Activated CD8-positive, alpha-beta memory T cell treated with anti-CD3 and anti-CD28 coated beads for 36 hours (primary cell): ENCODE measurements around the gene PIK3R6. TPM values are rescaled to one million over a fixed set of nuclear protein-coding genes. Genes with fewer than 3 reads are reported as not detected.
"Not testable (repeated sequence)": the region's sequence is repeated elsewhere in the genome, so short reads cannot be mapped to it uniquely, and the experiment has no call there.

ENCODE experiments used
- CTCF ChIA-PET: fragments of 350-600 bp; sonication (Branson Sonifier 250); formaldehyde crosslinking; loops from one replicate; lab custom pipeline; 2021; ENCODE audit warnings: antibody characterized with exemption; lab: Charles Lee
- POLR2A ChIA-PET: fragments of 350-600 bp; sonication (Branson Sonifier 250); formaldehyde crosslinking; loops from one replicate; lab custom pipeline; 2021; ENCODE audit warnings: antibody characterized with exemption; lab: Charles Lee
- total RNA-seq, 2 experiments: library from RNA; stranded (reverse); gene quantifications; one replicate each; pipeline ENCODE4 v1.2.3, GENCODE V29; 2021

The PIK3R6 gene
- total RNA-seq, 2 experiments from 2014 or later, result 0.30 to 0.46 TPM

- POLR2A ChIA-PET, result no interaction called here
- CTCF ChIA-PET, result interaction anchor here (1.1 to 1.2 kb wide), 2 partner anchors 29 to 133 kb away, joined by 3 to 4 read pairs; no protein-coding TSS in a partner anchor
These were observed 2.1 kb downstream of the PIK3R6 start for GRCh38 chr17:8865385-8865784.

DNA sequence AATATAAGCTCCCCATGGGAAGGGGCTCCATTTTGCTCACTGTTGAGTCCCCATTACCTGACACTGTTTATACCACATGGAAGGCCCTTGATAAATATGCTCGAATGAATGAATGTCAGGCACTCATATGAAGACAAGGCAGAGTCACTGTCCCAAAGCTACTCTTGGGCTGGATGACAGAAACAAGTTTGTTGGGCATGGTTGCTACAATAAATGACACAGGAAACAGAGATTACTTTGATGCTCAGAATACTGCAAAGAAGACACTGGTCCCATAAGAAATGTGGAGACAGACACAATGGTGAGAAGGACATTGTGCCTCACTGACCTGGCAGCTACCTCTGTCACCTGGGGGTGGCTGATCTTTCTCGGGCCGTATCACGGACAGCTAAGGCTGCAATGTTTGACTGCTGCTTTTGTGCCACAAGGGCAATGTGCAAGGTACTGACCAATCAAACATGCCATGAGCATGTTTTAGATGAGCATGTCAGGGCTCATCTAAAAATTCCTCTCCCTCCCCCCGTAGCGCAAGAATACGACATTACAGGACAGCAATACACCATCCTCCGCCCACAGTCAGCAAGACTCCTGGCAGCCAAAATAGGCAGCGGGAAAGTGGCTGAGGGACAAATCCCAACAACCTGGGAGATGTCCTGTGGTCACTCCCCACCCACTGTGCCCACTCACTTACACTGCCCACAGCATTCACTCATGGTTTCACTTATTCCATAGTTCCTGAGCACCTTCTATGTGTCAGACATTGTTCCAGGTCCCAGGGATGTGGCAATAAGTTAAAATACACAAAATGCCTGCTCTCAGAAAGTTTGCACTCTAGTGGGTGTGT is 5.0 kb downstream of the PIK3R6 start:
- ChIA-PET CTCF (interaction anchor here (0.5 kb wide), 1 partner anchor 9 kb away, joined by 3 read pairs; no protein-coding TSS in a partner anchor), POLR2A (no interaction called here)

DNA sequence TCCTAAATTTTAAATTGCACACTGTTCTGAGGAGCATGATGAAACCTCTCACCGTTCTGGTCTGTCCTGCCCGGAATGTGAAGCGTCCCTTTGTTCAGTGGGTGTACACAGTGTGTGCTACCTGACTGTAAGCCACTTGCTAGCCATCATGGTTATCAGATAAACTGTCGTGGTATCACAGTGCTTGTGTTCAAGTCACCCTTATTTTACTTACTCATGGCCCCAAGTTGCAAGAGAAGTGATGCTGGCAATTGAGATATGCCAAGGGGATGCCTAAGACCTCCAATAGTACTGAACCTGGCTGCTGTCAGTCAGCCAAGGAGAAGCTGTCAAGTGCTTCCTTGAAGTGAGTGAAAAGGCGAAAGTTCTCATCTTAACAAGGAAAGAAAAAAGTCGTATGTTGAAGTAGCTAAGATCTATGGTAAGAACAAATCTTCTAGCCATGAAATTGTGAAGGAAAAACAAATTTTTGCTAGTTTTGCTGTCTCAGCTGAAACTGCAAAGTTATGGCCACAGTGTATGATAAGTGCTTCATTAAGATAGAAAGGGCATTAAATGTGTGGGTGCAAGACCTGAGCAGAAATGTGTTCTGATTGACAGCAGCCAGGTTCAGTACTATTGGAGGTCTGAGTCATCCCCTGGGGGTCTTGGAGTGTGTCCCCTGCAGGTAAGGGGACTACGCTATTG is 5.8 kb downstream of the PIK3R6 start:
- ChIA-PET CTCF (interaction anchor here (0.5 kb wide), 1 partner anchor 8 kb away, joined by 3 read pairs; no protein-coding TSS in a partner anchor), POLR2A (no interaction called here)

- CTCF ChIA-PET, result no interaction called here
- POLR2A ChIA-PET, result no interaction called here
These were observed 7.6 kb downstream of the PIK3R6 start for GRCh38 chr17:8859804-8860430.

DNA sequence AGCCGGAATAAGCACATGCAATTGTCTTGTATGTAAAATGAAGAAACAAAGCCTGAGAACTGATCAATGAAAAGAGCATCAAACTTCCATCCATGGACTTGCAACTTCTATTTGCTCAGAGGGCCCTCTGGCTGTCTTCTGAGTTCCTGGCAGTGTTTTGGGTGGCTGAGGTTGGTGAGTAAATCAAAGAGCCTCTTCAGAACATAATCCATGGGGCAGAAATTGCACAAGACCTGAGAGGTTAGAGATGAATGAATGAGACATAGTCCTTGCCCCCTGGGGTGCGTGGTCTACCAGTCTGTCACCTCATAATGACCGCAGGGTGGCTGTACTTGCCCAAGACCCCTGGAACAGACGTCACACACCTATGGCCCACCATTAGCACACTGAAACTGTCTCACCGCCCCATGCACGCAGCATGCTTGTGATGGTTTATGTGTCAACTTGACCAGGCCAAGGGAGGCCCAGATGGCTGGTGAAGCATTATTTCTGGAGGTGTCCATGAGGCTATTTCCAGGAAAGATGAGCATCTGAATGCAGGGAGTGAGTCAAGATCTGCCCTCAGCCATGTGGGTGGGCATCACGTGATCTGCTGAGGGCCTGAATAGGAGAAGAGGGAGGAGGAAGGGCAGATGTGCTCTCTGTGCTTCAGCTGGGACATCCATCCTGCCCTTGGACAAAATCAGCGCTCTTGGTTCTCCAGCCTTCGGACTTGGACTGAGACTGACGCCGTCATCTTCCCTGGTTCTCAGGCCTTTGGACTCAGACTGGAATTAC is 8.3 kb downstream of the PIK3R6 start:
- POLR2A ChIA-PET, result no interaction called here
- CTCF ChIA-PET, result interaction anchor here (0.9 to 1.2 kb wide), 3 partner anchors 8 to 36 kb away, joined by 3 to 6 read pairs (median 5); partner anchors contain the start of gene PIK3R6

DNA sequence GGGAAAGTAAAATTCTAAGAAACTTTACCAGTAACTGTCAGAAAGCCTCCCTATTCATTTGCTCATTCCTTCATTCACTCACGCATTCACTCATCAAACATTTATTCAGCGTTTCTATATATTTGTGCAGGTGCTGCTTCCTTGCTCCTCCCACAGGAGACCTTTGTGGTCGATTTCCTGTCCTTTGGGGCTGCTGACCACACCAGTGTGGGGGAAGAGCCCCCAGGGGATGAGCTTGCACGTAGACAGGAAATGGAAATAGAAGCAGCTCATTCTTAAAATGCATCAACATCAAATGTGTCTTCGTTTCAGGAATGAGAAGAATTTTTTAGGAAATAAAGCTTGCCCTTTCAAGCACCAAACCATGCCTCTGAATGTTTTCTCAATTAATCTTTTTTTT is 9.6 kb downstream of the PIK3R6 start:
- POLR2A ChIA-PET, result interaction anchor here (0.6 to 0.7 kb wide), 6 partner anchors 11 to 416 kb away, joined by 4 to 11 read pairs (median 8); no protein-coding TSS in a partner anchor
- CTCF ChIA-PET, result interaction anchor here (0.6 to 1.2 kb wide), 8 partner anchors 9 to 146 kb away, joined by 3 to 6 read pairs (median 4); partner anchors contain the start of gene PIK3R6

DNA sequence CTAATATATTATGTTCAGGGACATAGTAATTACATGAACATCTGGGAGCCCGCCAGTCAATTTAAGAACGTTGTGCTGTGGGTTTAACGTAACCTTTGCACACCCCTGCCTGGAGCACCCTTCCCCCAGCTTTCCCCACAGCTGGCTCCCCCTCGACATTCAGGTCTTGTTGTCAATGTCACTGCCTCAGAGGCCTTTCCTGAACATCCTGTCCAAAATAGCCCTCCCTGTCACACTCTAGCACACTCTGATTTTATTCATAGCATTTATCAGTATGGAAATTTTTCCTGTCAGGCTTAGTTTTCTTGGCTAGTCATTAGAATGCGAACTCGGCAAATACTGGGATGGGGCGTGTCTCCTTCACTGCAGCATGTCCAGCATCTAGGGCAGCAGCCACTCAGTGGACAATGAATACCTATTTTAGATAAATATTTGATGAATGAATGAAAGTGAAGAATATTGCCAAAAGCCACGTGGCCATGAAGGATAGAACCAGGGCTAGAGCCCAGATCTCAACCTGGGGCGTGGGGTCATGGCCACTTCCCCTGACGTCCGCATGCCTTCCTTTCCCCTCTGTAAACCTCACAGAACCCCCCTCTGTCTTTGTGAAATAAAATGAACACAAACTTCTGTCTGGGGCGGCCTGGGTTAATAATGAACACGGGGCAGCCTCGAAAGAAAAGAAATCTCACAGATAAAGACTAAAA is 10.5 kb downstream of the PIK3R6 start:
- POLR2A ChIA-PET, result interaction anchor here (0.6 to 0.7 kb wide), 3 partner anchors 30 to 488 kb away, joined by 4 to 9 read pairs (median 5); no protein-coding TSS in a partner anchor
- CTCF ChIA-PET, result interaction anchor here (0.7 kb wide), 1 partner anchor 34 kb away, joined by 3 read pairs; no protein-coding TSS in a partner anchor

GRCh38 chr17:8856205-8856603 is 11.3 kb downstream of the PIK3R6 start:
- POLR2A ChIA-PET, CTCF ChIA-PET: not testable (repeated sequence)

GRCh38 chr17:8855477-8856204 is 11.8 kb downstream of the PIK3R6 start:
- ChIA-PET CTCF (no interaction called here), POLR2A (no interaction called here)

DNA sequence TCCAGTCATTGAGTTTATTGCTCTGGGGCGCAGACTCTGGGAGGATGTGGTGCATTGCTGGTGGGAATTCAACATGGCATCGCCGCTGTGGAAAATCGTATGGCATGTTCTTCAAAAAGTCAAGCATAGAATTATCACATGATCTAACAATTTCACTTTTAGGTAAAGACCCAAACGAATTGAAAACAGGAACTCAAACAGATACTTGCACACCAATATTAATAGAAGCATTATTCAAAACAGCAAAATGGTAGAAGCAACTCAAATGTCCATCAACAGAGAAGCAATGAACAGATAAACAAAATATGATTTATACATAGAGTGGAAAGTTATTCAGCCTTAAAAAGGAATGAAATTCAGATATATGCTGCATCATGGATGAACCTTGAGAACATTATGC is 15.9 kb downstream of the PIK3R6 start:
- CTCF ChIA-PET, result no interaction called here
- POLR2A ChIA-PET, result no interaction called here

GRCh38 chr17:8849311-8850041 is 18.0 kb downstream of the PIK3R6 start:
- ChIA-PET CTCF (interaction anchor here (0.5 to 0.9 kb wide), 2 partner anchors 119 to 136 kb away, joined by 4 to 5 read pairs; no protein-coding TSS in a partner anchor), POLR2A (no interaction called here)

DNA sequence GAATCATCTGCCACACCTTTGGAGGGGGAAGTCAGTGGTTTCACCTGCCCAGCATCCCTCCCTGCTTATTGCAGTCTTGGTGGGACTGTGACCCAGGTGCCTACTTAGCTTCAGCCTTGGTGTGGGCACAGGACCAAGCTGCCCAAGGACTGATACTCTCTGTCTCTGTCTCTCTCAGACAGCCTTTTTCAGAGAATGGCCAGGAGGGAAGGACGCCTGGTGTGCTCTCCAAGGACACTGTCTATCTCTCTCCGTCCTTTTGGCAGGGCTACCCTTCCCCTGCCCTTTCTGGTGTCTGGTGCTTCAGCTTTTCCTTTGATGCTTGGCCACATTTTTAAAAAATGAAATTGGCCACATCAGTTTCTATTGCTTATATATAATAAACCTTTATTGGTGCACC is 19.6 kb downstream of the PIK3R6 start:
- CTCF ChIA-PET, result no interaction called here

GRCh38 chr17:8846768-8847211 is 20.7 kb downstream of the PIK3R6 start:
- CTCF ChIA-PET, result interaction anchor here (0.7 kb wide), 1 partner anchor 21 kb away, joined by 4 read pairs; no protein-coding TSS in a partner anchor

More for the DNA sequence above, 19.6 kb downstream of the PIK3R6 start:
- POLR2A ChIA-PET, result no interaction called here

GRCh38 chr17:8844229-8845218 is 22.9 kb downstream of the PIK3R6 start:
- POLR2A ChIA-PET, result no interaction called here
- CTCF ChIA-PET, result no interaction called here

More at GRCh38 chr17:8846768-8847211, 20.7 kb downstream of the PIK3R6 start:
- POLR2A ChIA-PET, result interaction anchor here (0.6 kb wide), 1 partner anchor 11 kb away, joined by 9 read pairs; no protein-coding TSS in a partner anchor

- POLR2A ChIA-PET, result no interaction called here
- CTCF ChIA-PET, result no interaction called here
These were observed 24.1 kb downstream of the PIK3R6 start for GRCh38 chr17:8843344-8843743.
